SK-N-MC (cell line): Measurements from ENCODE around the gene PRG2.

Experiments
- DNase-seq: peaks from one replicate; pipeline ENCODE4 v3.0.0-alpha.2; 2011; ENCODE audit warnings: low read depth, low spot score
- H3K27ac ChIP-seq: fragments of 200-600 bp; sonication (generic); 2 replicates; pipeline ENCODE4 v1.5.1; 2016; ENCODE audit warnings: mixed run types
- H3K36me3 ChIP-seq: fragments of 200-600 bp; sonication (generic); 2 replicates; pipeline ENCODE4 v1.6.1; 2017; ENCODE audit warnings: antibody characterized with exemption, low read length, mixed read lengths; ENCODE audit not compliant: insufficient read depth
- H3K4me3 ChIP-seq: fragments of 200-600 bp; sonication (generic); 2 replicates; pipeline ENCODE4 v1.5.1; 2016
- H3K9ac ChIP-seq: fragments of 200-600 bp; sonication (generic); 2 replicates; pipeline ENCODE4 v1.8.0; 2017; ENCODE audit warnings: mixed run types, mixed read lengths; ENCODE audit not compliant: insufficient read length
- H3K9me3 ChIP-seq: fragments of 200-600 bp; sonication (generic); 2 replicates; pipeline ENCODE4 v1.6.1; 2017; ENCODE audit warnings: low read depth, mild to moderate bottlenecking, antibody characterized with exemption, low read length, moderate library complexity, mixed read lengths
- EZH2 ChIP-seq: fragments of 200-600 bp; sonication (generic); IDR thresholded peaks from one replicate; pipeline ENCODE4 v1.6.1; 2017; ENCODE audit warnings: antibody characterized with exemption
- FOXP2 ChIP-seq: optimal IDR thresholded peaks from 2 replicates; pipeline ENCODE3; 2011; ENCODE audit warnings: mild to moderate bottlenecking, moderate library complexity; ENCODE audit not compliant: insufficient read depth; ENCODE audit errors: extremely low read length, control extremely low read depth
- POLR2AphosphoS5 ChIP-seq: IDR thresholded peaks from 2 replicates; pipeline ENCODE4 v1.6.1; 2012; ENCODE audit warnings: mild to moderate bottlenecking, low read depth, low read length, borderline replicate concordance

PRG2 gene

GRCh38 chr11:57377107-57377506 lies 13.3 kb downstream of the PRG2 start:
- Histone ChIP-seq H3K36me3 (no peaks in the 10 kb centered on the region), H3K9ac (no peak overlapping the region), H3K9me3 (no peaks in the 10 kb centered on the region), H3K27ac (no peak overlapping the region), H3K4me3 (no peak overlapping the region)
- DNase-seq = no peak
- TF ChIP-seq POLR2AphosphoS5 (no peak), FOXP2 (no peak), EZH2 (no peak)

- Histone ChIP-seq H3K4me3 (no peak overlapping the region), H3K27ac (no peak overlapping the region), H3K36me3 (no peaks in the 10 kb centered on the region), H3K9ac (no peak overlapping the region), H3K9me3 (no peaks in the 10 kb centered on the region)
- no peak for DNase-seq
- no peak for TF ChIP-seq POLR2AphosphoS5
- no peak for TF ChIP-seq EZH2
- TF ChIP-seq FOXP2 = no peak
Observed at GRCh38 chr11:57376095-57377090, 14.1 kb downstream of the PRG2 start.

- no peak for TF ChIP-seq FOXP2
- TF ChIP-seq POLR2AphosphoS5 = no peak
- no peak for TF ChIP-seq EZH2
- Histone ChIP-seq H3K27ac (no peak overlapping the region), H3K9ac (no peak overlapping the region), H3K9me3 (no peaks in the 10 kb centered on the region), H3K4me3 (no peak overlapping the region), H3K36me3 (no peaks in the 10 kb centered on the region)
- no peak for DNase-seq
Observed at GRCh38 chr11:57375490-57375889, 15.0 kb downstream of the PRG2 start.

GRCh38 chr11:57374966-57375365 lies 15.5 kb downstream of the PRG2 start:
- Histone ChIP-seq H3K9me3 (no peaks in the 10 kb centered on the region), H3K4me3 (no peak overlapping the region), H3K27ac (no peak overlapping the region), H3K36me3 (no peaks in the 10 kb centered on the region), H3K9ac (no peak overlapping the region)
- no peak for TF ChIP-seq EZH2
- no peak for TF ChIP-seq POLR2AphosphoS5
- no peak for TF ChIP-seq FOXP2
- no peak for DNase-seq

GRCh38 chr11:57373146-57373545 lies 17.3 kb downstream of the PRG2 start:
- Histone ChIP-seq H3K9me3 (no peaks in the 10 kb centered on the region), H3K4me3 (no peak overlapping the region), H3K36me3 (no peaks in the 10 kb centered on the region), H3K27ac (no peak overlapping the region), H3K9ac (no peak overlapping the region)
- DNase-seq = no peak
- no peak for TF ChIP-seq POLR2AphosphoS5
- no peak for TF ChIP-seq FOXP2
- no peak for TF ChIP-seq EZH2

- TF ChIP-seq EZH2 = no peak
- no peak for TF ChIP-seq POLR2AphosphoS5
- no peak for TF ChIP-seq FOXP2
- DNase-seq = no peak
- Histone ChIP-seq H3K27ac (no peak overlapping the region), H3K9ac (no peak overlapping the region), H3K36me3 (no peaks in the 10 kb centered on the region), H3K9me3 (no peaks in the 10 kb centered on the region), H3K4me3 (no peak overlapping the region)
Observed at GRCh38 chr11:57370941-57371340, 19.5 kb downstream of the PRG2 start.

- TF ChIP-seq EZH2 (no peak), FOXP2 (no peak), POLR2AphosphoS5 (no peak)
- no peak overlapping the region for H3K4me3 ChIP-seq
Observed at GRCh38 chr11:57370251-57370650, 20.2 kb downstream of the PRG2 start.

GRCh38 chr11:57368845-57369232 lies 21.6 kb downstream of the PRG2 start:
- no peak overlapping the region for H3K9ac ChIP-seq
- H3K27ac ChIP-seq = no peak overlapping the region
- no peak for DNase-seq
- H3K4me3 ChIP-seq = no peak overlapping the region
- no peaks in the 10 kb centered on the region for H3K36me3 ChIP-seq
- TF ChIP-seq EZH2 (no peak), POLR2AphosphoS5 (no peak), FOXP2 (no peak)
- no peaks in the 10 kb centered on the region for H3K9me3 ChIP-seq

More at GRCh38 chr11:57370251-57370650, 20.2 kb downstream of the PRG2 start:
- no peak overlapping the region for H3K27ac ChIP-seq
- DNase-seq = no peak
- no peaks in the 10 kb centered on the region for H3K9me3 ChIP-seq
- H3K9ac ChIP-seq = no peak overlapping the region
- H3K36me3 ChIP-seq = no peaks in the 10 kb centered on the region
